Neural progenitor cell (in vitro differentiated cells): Measurements from ENCODE around the gene EPHB2.

ENCODE experiments used
- CTCF ChIP-seq: fragments of 200-600 bp; sonication (generic); IDR thresholded peaks from 2 replicates; pipeline ENCODE4 v1.5.1; 2017; ENCODE audit warnings: antibody characterized with exemption, mild to moderate bottlenecking
- EZH2 ChIP-seq: fragments of 200-600 bp; sonication (generic); IDR thresholded peaks from 2 replicates; pipeline ENCODE4 v1.6.1; 2017; ENCODE audit warnings: antibody characterized with exemption, mild to moderate bottlenecking, moderate library complexity
- EZH2phosphoT487 ChIP-seq: fragments of 200-600 bp; sonication (generic); IDR thresholded peaks from 2 replicates; pipeline ENCODE4 v1.6.1; 2017; ENCODE audit warnings: antibody characterized with exemption

GRCh38 chr1:22860883-22861385 is 150.3 kb downstream of the EPHB2 start:
- no peak for TF ChIP-seq EZH2
- TF ChIP-seq CTCF: no peak
- no peak for TF ChIP-seq EZH2phosphoT487
